ENCODE data around the gene UTP25.

- TF ChIP-seq CTCF (IDR thresholded peaks at IDR 0.05) (no peak), POLR2A (IDR thresholded peaks at IDR 0.05) (no peak)
These were observed 47.5 kb upstream of the UTP25 start for GRCh38 chr1:209780268-209780667.

Data from tibial nerve (tissue), 3 donors.